ENCODE results near the gene ZBTB39.
"Not testable (repeated sequence)": the region's sequence is repeated elsewhere in the genome, so short reads cannot be mapped to it uniquely, and the experiment has no call there.

The ZBTB39 gene

DNA sequence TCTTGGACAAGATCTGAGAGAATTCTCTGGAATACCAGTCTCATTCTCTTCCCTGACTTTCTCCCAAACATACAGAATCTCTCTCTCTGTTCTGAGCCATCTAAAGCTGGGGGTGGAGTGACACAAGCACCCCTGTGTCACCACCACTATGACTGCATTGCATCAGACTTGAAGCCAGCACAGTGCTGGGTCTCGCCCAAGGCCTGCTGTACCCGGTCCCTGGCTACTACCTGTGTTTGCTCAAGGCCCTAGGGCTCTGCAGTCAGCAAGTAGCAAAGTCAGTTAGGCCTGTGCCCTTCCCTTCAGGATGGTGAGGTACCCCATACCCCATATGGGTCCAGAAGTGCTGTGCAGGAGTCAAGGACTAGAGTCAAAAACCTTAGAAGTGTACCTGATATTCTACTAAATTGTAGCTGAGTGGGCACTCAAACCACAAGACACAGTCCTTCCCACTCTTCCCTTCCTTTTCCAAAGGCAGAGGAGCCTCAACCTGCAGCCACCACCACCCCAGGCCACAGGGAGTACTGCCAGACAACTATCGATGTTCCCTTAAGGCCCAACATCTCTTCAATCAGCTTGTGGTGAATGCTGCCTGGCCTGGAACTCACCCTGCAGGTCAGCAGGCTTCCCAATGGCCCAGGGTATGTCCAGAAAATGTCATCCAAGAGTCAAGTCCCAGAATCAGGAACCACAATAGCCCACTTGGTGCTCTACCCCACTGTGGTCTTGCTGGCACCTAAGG, 27.8 kb downstream of the ZBTB39 start:
- DNase-seq = no peak

GRCh38 chr12:56977361-56977760, 29.0 kb downstream of the ZBTB39 start:
- not testable (repeated sequence) for DNase-seq

- DNase-seq = not testable (repeated sequence)
Measured at GRCh38 chr12:56974224-56974623, 32.1 kb downstream of the ZBTB39 start.

DNA sequence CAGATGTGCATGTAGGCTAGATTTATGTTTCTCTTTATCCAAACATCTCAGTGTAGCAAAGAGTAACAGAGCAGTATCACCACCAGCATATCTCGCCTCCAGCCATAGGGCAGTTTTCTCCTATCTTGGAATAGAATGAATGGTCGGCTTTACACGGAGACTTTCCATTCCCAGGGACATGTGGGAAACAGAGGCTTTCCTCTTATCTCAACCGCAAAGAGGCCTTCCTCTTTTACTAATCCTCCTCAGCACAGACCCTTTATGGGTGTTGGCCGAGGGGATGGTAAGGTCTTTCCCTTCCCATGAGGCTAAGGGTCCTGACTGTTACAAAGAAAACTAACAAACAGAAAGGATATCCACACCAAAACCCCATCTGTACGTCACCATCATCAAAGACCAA, 37.4 kb downstream of the ZBTB39 start:
- not testable (repeated sequence) for DNase-seq

- not testable (repeated sequence) for DNase-seq
Measured at GRCh38 chr12:56965997-56966642, 40.2 kb downstream of the ZBTB39 start.

DNA sequence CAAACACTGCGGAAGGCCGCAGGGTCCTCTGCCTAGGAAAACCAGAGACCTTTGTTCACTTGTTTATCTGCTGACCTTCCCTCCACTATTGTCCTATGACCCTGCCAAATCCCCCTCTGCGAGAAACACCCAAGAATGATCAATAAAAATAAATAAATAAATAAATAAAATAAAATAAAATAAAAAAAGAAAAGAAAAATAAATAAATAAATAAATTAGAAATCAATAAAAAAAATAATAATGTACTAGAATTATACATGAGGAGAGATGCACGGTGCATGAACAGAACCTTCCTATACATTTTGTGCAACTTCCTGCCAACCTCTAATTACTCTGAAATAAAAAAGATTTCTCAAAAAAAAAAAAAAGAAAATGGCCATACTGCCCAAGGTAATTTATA, 41.2 kb downstream of the ZBTB39 start:
- DNase-seq = not testable (repeated sequence)

DNA sequence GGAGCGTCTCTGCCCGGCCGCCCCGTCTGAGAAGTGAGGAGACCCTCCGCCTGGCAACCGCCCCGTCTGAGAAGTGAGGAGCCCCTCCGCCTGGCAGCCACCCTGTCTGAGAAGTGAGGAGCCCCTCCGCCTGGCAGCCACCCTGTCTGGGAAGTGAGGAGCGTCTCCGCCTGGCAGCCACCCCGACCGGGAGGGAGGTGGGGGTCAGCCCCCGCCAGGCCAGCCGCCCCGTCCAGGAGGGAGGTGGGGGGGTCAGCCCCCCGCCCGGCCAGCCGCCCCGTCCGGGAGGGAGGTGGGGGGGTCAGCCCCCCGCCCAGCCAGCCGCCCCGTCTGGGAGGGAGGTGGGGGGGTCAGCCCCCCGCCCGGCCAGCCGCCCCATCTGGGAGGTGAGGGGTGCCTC, 42.8 kb downstream of the ZBTB39 start:
- not testable (repeated sequence) for DNase-seq

DNA sequence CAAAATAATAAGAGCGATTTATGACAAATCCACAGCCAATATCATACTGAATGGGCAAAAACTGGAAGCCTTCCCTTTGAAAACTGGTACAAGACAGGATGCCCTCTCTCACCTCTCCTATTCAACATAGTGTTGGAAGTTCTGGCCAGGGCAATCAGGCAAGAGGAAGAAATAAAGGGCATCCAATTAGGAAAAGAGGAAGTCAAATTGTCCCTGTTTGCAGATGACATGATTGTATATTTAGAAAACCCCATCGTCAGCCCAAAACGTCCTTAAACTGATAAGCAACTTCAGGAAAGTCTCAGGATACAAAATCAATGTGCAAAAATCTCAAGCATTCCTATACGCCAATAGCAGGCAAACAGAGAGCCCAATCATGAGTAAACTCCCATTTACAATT, 44.1 kb downstream of the ZBTB39 start:
- not testable (repeated sequence) for DNase-seq

- DNase-seq = no peak
Measured at GRCh38 chr12:56958422-56958821, 47.9 kb downstream of the ZBTB39 start.

DNA sequence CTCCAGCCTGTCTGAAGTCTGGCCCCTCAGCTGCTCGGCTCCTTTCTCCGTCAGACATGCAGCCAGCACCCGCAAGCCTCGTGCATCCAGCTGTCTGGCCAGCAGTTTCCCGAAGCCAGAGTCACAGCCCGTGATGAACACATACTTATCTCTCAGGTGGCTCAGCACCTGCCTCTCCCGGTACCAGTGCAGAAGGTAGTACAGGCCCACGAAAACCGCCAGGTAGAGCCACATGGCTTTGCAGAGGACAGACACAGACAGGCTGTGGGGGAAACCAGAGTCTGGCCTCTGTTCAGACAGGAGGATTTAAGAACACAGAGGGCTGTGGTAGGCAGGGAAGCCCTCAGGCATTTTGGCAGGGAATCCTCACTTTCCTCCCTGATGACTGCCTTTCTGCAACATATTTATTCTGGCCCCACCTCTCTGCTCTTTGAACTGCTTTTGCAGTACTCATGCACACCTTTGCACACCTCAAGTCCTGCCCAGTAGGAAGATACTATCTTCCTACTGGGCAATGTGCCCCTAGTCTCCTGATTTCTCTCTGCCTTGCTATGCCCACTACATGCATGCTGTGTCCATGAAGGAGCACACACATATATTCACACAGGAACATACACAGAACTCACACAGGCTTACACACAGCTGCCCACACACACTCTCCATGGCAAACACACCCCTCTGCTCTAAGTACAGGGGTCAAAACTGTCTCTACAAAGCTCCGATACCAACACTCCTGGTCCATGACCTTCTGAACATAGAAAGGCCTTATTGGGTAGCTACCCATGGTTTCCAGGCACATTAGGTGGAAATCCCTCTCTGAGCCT, 48.9 kb downstream of the ZBTB39 start, which contains the start of gene RDH16:
Gene RDH16 (minus strand): TSS at position 380 of the 824 bp plus-strand sequence. CDS start 146 bp downstream, at position 234.
- no peak for DNase-seq

- no peak for DNase-seq
Measured at GRCh38 chr12:56955631-56956256, 50.6 kb downstream of the ZBTB39 start.

GRCh38 chr12:56954958-56955355, 51.4 kb downstream of the ZBTB39 start:
- no peak for DNase-seq

DNA sequence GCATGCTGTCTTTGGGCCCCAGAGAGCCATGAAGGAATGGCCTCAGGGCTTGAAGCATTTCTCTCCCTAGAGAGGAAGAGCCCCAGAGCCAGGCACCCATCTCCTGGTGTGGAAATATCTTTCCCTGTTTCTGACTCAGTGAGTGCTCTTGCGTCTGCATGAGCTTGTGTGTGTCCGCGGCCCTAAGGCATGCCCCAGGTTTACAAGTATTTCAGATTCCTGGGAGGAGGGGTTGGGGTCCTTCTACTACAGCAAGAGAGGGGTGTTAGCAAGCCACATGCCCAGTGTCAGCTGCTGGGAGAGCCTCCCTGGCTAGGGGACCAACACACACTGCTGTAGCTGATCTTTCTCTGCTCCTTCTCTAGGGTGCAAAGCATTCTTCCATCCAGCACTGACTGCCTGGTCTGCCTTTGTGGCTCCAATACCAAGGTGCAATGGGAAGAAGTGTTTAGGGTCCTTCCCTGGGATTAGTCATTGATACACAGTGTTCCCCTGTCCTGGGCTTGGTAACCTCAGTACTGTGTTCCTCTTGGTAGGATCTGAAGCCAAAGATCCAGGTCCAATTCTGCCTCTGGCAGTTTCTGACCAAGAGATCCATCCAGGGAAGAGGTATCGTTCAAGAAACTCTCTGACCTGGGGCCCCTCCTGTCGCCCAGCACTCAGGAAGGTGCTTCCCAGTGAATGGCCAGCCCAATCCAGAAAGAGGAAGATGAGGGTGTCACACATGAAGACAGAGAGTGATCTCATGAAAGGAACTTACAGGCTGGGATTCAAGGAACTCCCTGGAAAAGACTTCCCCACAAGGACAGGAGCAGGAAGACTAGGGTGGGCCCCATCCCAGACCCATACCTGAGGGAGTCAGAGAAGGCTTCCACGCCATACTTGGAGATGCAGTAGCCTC, 52.0 kb downstream of the ZBTB39 start:
- no peak for DNase-seq

DNA sequence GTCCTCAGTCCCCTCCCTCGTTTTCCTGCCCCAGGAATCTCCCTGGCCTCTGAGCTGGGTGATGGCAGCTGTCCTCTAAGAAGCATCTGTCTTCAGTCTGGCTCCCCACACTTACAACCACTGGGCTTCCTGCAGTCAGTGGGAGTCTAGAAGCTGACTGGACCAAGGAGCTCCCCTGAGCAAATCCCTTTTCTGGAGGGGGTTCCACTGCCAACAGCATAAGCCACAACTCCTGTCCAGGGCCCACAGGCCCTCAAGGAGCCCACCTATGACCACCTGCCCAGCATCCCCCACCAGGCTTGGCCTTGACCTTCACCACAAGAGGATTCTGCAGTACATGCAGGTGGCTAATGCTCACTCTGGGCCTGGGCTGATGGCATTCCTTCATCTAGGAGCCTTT, 53.0 kb downstream of the ZBTB39 start:
- no peak for DNase-seq

GRCh38 chr12:56951582-56952339, 54.6 kb downstream of the ZBTB39 start:
- DNase-seq = no peak

GRCh38 chr12:56948881-56949280, 57.5 kb downstream of the ZBTB39 start:
- DNase-seq = no peak
